ENCODE measurements around the gene FAM76B. TPM values are rescaled to one million over a fixed set of nuclear protein-coding genes. Genes with fewer than 3 reads are reported as not detected.
"Not testable (repeated sequence)": the region's sequence is repeated elsewhere in the genome, so short reads cannot be mapped to it uniquely, and the experiment has no call there.

FAM76B gene
- total and polyA plus RNA-seq, 2 of the 13 experiments (the other 11 are each of a cell fraction or from before 2014, with no cell fraction given), result 20.2 to 24.2 TPM

- H4K20me1 ChIP-seq (ENCODE audit: insufficient read depth, low read length); BruUV-seq (replicated peaks); H3K4me1 ChIP-seq (ENCODE audit: insufficient read depth, low read length); H3K4me2 ChIP-seq (ENCODE audit: low read depth, low read length); FAIRE-seq; H3K9me3 ChIP-seq (ENCODE audit: low read length); POLR2A ChIA-PET; H2AFZ ChIP-seq (ENCODE audit: low read length); intact Hi-C loops (cut with micrococcal nuclease; ENCODE audit: unreplicated experiment); H3K27ac ChIP-seq (ENCODE audit: extremely low read length, insufficient read depth, low read length); H3K79me2 ChIP-seq (ENCODE audit: insufficient read depth, low read length); DNase-seq (ENCODE audit: low spot score); H3K27me3 ChIP-seq (ENCODE audit: control insufficient read depth in 1 of 2, insufficient read depth in 2 of 2, low read length in 2 of 2); in situ Hi-C loops (cut with HindIII; ENCODE audit: extremely low pct_ligation_motif_present, low pct_unique_long_range_greater_than_20kb); H3K4me3 ChIP-seq (replicated peaks in 1 of 3; ENCODE audit: insufficient read depth in 1 of 3, low read depth in 2 of 3, low read length in 3 of 3); CTCF ChIA-PET (ENCODE audit: low intra/inter-chr PET ratio, low total read pairs); ATAC-seq; H3K9ac ChIP-seq (ENCODE audit: insufficient read depth, low read depth, low read length): not testable (repeated sequence)
- H3K36me3 ChIP-seq (replicated peaks in 1 of 2; ENCODE audit: control insufficient read depth in 1 of 2, insufficient read depth in 2 of 2, low read length in 2 of 2), result peaks cover 1 to 14% of the 10 kb centered on the region in 2 experiments; a peak in 4 of 5 replicates
- 97% methylated on average over 4 of the region's 4 CpGs for WGBS (ENCODE audit: low lambda C conversion rate)
Measured at GRCh38 chr11:95811052-95811451, 21.5 kb upstream of the FAM76B start.

GRCh38 chr11:95806464-95806863 is 16.9 kb upstream of the FAM76B start:
- BruUV-seq (replicated peaks); H3K27ac ChIP-seq (ENCODE audit: extremely low read length, insufficient read depth, low read length); ATAC-seq; intact Hi-C loops (cut with micrococcal nuclease; ENCODE audit: unreplicated experiment); H3K9me3 ChIP-seq (ENCODE audit: low read length); in situ Hi-C loops (cut with HindIII; ENCODE audit: extremely low pct_ligation_motif_present, low pct_unique_long_range_greater_than_20kb); CTCF ChIA-PET (ENCODE audit: low intra/inter-chr PET ratio, low total read pairs); H3K4me1 ChIP-seq (ENCODE audit: insufficient read depth, low read length); H3K79me2 ChIP-seq (ENCODE audit: insufficient read depth, low read length); POLR2A ChIA-PET; H3K4me3 ChIP-seq (replicated peaks in 1 of 3; ENCODE audit: insufficient read depth in 1 of 3, low read depth in 2 of 3, low read length in 3 of 3); H3K27me3 ChIP-seq (ENCODE audit: control insufficient read depth in 1 of 2, insufficient read depth in 2 of 2, low read length in 2 of 2); DNase-seq (ENCODE audit: low spot score); FAIRE-seq; H2AFZ ChIP-seq (ENCODE audit: low read length); H3K9ac ChIP-seq (ENCODE audit: insufficient read depth, low read depth, low read length); H4K20me1 ChIP-seq (ENCODE audit: insufficient read depth, low read length); H3K4me2 ChIP-seq (ENCODE audit: low read depth, low read length): not testable (repeated sequence)
- H3K36me3 ChIP-seq (replicated peaks in 1 of 2; ENCODE audit: control insufficient read depth in 1 of 2, insufficient read depth in 2 of 2, low read length in 2 of 2), result peaks cover 0 to 19% of the 10 kb centered on the region in 2 experiments; a peak in 4 of 5 replicates
- 100% methylated on average over 2 of the region's 6 CpGs for WGBS (ENCODE audit: low lambda C conversion rate)

- Histone ChIP-seq H3K36me3 (replicated peaks in 1 of 2; ENCODE audit: control insufficient read depth in 1 of 2, insufficient read depth in 2 of 2, low read length in 2 of 2) (peaks cover 0 to 25% of the 10 kb centered on the region in 2 experiments; a peak in 4 of 5 replicates), H2AFZ (ENCODE audit: low read length) (no peak overlapping the region), H3K9me3 (ENCODE audit: low read length) (no peaks in the 10 kb centered on the region), H3K79me2 (ENCODE audit: insufficient read depth, low read length) (no peaks in the 10 kb centered on the region), H3K4me2 (ENCODE audit: low read depth, low read length) (no peak overlapping the region), H3K27ac (ENCODE audit: extremely low read length, insufficient read depth, low read length) (no peak overlapping the region), H3K4me1 (ENCODE audit: insufficient read depth, low read length) (no peaks in the 10 kb centered on the region), H3K4me3 (replicated peaks in 1 of 3; ENCODE audit: insufficient read depth in 1 of 3, low read depth in 2 of 3, low read length in 3 of 3) (no peak overlapping the region), H3K27me3 (ENCODE audit: control insufficient read depth in 1 of 2, insufficient read depth in 2 of 2, low read length in 2 of 2) (no peaks in the 10 kb centered on the region), H4K20me1 (ENCODE audit: insufficient read depth, low read length) (no peaks in the 10 kb centered on the region), H3K9ac (ENCODE audit: insufficient read depth, low read depth, low read length) (no peak overlapping the region)
- in situ Hi-C loops (cut with HindIII; ENCODE audit: extremely low pct_ligation_motif_present, low pct_unique_long_range_greater_than_20kb), result no loop called here
- 90% methylated on average over 2 of the region's 2 CpGs for WGBS (ENCODE audit: low lambda C conversion rate)
- CTCF ChIA-PET (ENCODE audit: low intra/inter-chr PET ratio, low total read pairs), result no interaction called here
- FAIRE-seq (no peak), DNase-seq (ENCODE audit: low spot score) (no peak), ATAC-seq (no peak)
- no TSS peak for BruUV-seq (replicated peaks)
- POLR2A ChIA-PET, result no interaction called here
- intact Hi-C loops (cut with micrococcal nuclease; ENCODE audit: unreplicated experiment), result no loop called here
- TF ChIP-seq, protein P1, sequence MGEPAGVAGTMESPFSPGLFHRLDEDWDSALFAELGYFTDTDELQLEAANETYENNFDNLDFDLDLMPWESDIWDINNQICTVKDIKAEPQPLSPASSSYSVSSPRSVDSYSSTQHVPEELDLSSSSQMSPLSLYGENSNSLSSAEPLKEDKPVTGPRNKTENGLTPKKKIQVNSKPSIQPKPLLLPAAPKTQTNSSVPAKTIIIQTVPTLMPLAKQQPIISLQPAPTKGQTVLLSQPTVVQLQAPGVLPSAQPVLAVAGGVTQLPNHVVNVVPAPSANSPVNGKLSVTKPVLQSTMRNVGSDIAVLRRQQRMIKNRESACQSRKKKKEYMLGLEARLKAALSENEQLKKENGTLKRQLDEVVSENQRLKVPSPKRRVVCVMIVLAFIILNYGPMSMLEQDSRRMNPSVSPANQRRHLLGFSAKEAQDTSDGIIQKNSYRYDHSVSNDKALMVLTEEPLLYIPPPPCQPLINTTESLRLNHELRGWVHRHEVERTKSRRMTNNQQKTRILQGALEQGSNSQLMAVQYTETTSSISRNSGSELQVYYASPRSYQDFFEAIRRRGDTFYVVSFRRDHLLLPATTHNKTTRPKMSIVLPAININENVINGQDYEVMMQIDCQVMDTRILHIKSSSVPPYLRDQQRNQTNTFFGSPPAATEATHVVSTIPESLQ (CRISPR knock-in tag; conservative IDR thresholded peaks at IDR 0.05), result no peak
- no peak for TF ChIP-seq MBD4 (IDR thresholded peaks at IDR 0.05; ENCODE audit: borderline replicate concordance, low read length)
- no peak for TF ChIP-seq ZNF570 (CRISPR knock-in tag; IDR thresholded peaks at IDR 0.05; ENCODE audit: borderline replicate concordance)
- TF ChIP-seq ZNF20 (CRISPR knock-in tag; IDR thresholded peaks at IDR 0.05), result no peak
- no peak for TF ChIP-seq ZNF629 (CRISPR knock-in tag; conservative IDR thresholded peaks at IDR 0.05)
- TF ChIP-seq ZNF710 (CRISPR knock-in tag; IDR thresholded peaks at IDR 0.05; ENCODE audit: borderline replicate concordance), result no peak
- TF ChIP-seq ZNF530 (CRISPR knock-in tag; IDR thresholded peaks at IDR 0.05; ENCODE audit: low read depth), result no peak
- TF ChIP-seq RAD51 (IDR thresholded peaks at IDR 0.05; ENCODE audit: borderline replicate concordance), result no peak
- TF ChIP-seq ZNF446 (CRISPR knock-in tag; IDR thresholded peaks at IDR 0.05), result no peak
Measured at GRCh38 chr11:95805869-95806268, 16.3 kb upstream of the FAM76B start.
